ENCODE results near the gene PLEKHG4. TPM values are rescaled to one million over a fixed set of nuclear protein-coding genes. Genes with fewer than 3 reads are reported as not detected.

Gene PLEKHG4
- total and polyA plus RNA-seq, 10 of the 15 experiments (the other 5 are each of a cell fraction or from before 2014, with no cell fraction given): 0.14 to 2.6 (median 0.99) TPM

- ATAC-seq (no peak), DNase-seq (ENCODE audit: low read depth, low spot score) (no peak), FAIRE-seq (no peak)
- Histone ChIP-seq H3K36me3 (ENCODE audit: control insufficient read depth in 2 of 2, insufficient read depth in 2 of 2, low read length in 1 of 2) (no peaks in the 10 kb centered on the region), H3K9ac (ENCODE audit: control insufficient read depth, insufficient read depth, low read length) (no peak overlapping the region), H3K27ac (ENCODE audit: control insufficient read depth, insufficient read depth) (no peak overlapping the region), H2AFZ (ENCODE audit: control insufficient read depth, low read depth, low read length) (no peak overlapping the region), H3K4me3 (no peak overlapping the region), H3K27me3 (replicated peaks in 1 of 2; ENCODE audit: control insufficient read depth in 2 of 2, insufficient read depth in 2 of 2, low read length in 1 of 2) (no peaks in the 10 kb centered on the region; a peak in 1 of 4 replicates), H3K4me2 (ENCODE audit: control insufficient read depth, insufficient read depth) (no peak overlapping the region), H3K79me2 (ENCODE audit: control insufficient read depth, insufficient read depth, low read length) (no peaks in the 10 kb centered on the region), H3K4me1 (ENCODE audit: control insufficient read depth, insufficient read depth, low read length) (peaks cover 22% of the 10 kb centered on the region), H3K9me3 (replicated peaks; ENCODE audit: control insufficient read depth, insufficient read depth, low read length) (no peaks in the 10 kb centered on the region), H4K20me1 (ENCODE audit: control insufficient read depth, insufficient read depth) (no peaks in the 10 kb centered on the region)
- ChIA-PET RAD21 (ENCODE audit: unreplicated experiment) (no interaction called here), POLR2A (no interaction called here), CTCF (interaction anchor here (0.7 to 1.1 kb wide), 5 partner anchors 12 to 72 kb away, joined by 3 to 4 read pairs (median 3); no protein-coding TSS in a partner anchor), SMC1A (ENCODE audit: uncharacterized antibody, unreplicated experiment) (interaction anchor here (1.0 to 1.7 kb wide), 3 partner anchors 12 to 67 kb away, joined by 3 to 5 read pairs (median 4); no protein-coding TSS in a partner anchor)
- intact Hi-C loops (cut with micrococcal nuclease; ENCODE audit: unreplicated experiment): loop anchor here (5.0 kb wide), 1 partner anchor 50 kb away; the partner anchor contains the start of gene PLEKHG4
- in situ Hi-C loops (cut with MboI): no loop called here
- BruUV-seq (replicated peaks): no TSS peak
- no peak for TF ChIP-seq ZBED1 (IDR thresholded peaks at IDR 0.05; ENCODE audit: borderline replicate concordance)
- no peak for TF ChIP-seq ZBTB4 (CRISPR knock-in tag; IDR thresholded peaks at IDR 0.05)
- no peak for TF ChIP-seq POLR2A (IDR thresholded peaks at IDR 0.05; ENCODE audit: low read depth, low read length)
- TF ChIP-seq CEBPB (IDR thresholded peaks at IDR 0.05; ENCODE audit: borderline replicate concordance in 1 of 2, low read depth in 2 of 2, low read length in 2 of 2): no peak
- TF ChIP-seq RCOR1 (conservative IDR thresholded peaks at IDR 0.05; ENCODE audit: low read depth, low read length): no peak
- no peak for TF ChIP-seq PBX3 (IDR thresholded peaks at IDR 0.05; ENCODE audit: insufficient replicate concordance, low read depth, low read length)
- no peak for TF ChIP-seq NFYA (IDR thresholded peaks at IDR 0.05; ENCODE audit: borderline replicate concordance, low read depth, low read length)
- WGBS (ENCODE audit: insufficient coverage, insufficient replicate concordance, low lambda C conversion rate, missing lambda C conversion rate): 42% methylated on average over 3 of the region's 3 CpGs
Measured at GRCh38 chr16:67327743-67328142, 48.4 kb downstream of the PLEKHG4 start.
